HG03135 (cell line): Measurements from ENCODE around the gene GGACT.

Experiments
- ATAC-seq: cut with Tn5 transposase; IDR thresholded peaks from one replicate; pipeline ENCODE4 v1.9.1; 2021; ENCODE audit warnings: mild to moderate bottlenecking, moderate library complexity; ENCODE audit not compliant: unreplicated experiment

The GGACT gene

DNA sequence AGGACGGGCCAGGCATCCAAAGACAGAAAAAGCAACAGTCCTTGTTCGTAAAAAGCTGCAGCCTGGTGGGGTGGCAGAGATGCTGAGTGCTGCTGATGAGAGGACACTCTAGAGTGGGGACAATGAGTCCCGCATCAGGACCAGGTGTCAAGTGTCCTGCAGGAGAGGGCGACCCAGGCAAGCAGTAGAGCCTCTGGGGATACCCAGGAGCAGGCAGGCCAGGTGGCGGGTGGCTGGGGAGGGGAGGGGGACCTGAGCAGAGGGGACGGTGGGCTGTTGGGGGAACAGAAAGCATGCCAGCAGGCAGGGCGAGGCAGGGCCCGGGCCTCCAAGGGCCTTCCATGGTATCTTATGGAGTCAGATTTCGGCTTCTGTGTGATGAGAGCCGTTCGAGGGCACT, 35.8 kb downstream of the GGACT start:
- no peak for ATAC-seq

DNA sequence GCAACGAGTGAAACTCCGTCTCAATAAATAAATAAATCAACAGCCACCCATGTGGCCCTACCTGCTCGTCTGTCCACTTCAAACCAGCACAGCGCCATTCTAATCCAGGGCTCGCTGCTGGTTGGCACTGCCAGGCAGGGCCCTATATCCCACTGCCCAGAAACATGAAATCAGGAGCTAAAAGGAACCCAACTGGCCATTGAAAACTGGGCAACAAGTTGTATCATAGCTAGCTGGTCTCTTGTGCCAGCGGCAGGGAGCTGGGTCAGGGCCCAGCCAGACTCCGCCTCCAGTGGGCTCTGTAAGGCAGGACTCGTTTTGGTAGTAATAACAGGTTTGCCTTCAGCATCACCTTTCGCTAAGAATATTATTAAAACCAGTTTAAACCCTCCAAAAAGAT, 39.3 kb downstream of the GGACT start:
- no peak for ATAC-seq

GRCh38 chr13:100547791-100548201, 40.8 kb downstream of the GGACT start:
- no peak for ATAC-seq

DNA sequence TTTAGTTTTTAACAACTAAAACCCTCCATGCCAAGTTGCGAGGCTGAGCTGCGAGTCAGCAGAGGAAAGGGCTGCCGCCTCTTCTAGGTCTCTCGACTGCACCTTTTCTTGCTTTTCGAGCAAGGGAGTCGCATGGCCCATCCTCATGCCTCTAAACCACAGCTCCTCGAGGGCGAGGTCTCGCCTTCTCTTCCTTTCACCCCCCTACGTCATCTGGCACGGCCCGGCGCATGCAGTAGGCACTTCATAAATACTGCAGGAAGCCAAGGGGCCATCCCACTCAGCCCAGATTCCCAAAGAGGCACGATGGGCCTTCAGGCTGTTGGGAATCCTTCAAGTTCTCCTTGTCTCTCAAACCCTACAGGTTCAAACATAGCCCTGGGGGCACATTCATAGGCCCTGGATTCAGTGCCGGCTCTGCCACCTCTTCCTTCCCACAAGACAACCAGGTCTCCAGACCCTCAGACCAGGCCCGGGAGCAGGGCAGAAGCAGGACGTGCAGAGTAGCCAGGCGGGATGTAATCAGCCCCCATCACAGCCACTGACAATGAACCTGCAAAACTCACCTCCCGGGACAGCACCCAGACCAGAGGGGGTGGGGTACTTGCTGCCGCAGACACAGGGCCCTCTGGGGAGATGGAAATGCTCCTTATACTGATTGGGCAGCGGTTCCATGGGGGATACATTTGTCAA, 41.7 kb downstream of the GGACT start:
- no peak for ATAC-seq

- ATAC-seq: no peak
These were observed 42.9 kb downstream of the GGACT start for GRCh38 chr13:100545684-100546061.

DNA sequence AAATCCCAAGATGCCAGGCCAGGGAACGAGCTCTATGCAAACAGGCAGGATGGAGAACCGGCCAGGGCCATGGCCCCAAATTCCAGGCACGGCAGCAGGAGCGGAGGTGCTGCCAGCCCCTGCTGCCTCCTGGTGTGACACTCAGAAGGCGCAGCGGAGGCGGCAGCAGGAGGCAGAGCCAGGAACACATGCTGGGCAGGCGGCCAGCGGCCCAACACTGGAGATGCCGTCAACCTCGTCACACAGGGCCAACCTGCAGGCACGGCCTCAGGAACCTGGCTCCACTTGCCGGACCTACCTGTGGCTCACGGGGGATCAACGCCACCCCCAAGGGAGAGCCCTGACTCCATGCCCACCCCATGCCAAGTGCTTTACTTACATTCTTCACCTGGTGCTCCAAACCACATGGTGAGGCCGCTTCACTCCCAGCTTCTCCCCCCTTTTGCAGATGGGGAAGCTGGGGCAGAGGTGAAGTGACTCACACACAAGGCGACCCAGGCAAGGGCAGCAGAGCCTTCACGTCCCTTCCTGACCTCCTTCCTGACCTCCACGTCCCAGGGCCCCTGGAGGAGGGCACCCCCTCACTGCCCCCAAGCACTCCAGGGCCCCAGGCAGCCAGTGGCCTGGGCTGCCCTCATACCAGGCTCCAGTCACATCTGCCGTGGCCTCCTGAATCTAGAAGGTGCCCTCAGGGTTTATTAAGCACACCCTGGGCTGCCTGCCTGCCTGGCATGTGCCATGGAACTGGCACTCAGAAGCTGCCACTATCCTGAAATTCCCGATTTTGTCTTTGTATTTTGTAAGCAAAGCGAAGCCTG, 43.5 kb downstream of the GGACT start:
- no peak for ATAC-seq

DNA sequence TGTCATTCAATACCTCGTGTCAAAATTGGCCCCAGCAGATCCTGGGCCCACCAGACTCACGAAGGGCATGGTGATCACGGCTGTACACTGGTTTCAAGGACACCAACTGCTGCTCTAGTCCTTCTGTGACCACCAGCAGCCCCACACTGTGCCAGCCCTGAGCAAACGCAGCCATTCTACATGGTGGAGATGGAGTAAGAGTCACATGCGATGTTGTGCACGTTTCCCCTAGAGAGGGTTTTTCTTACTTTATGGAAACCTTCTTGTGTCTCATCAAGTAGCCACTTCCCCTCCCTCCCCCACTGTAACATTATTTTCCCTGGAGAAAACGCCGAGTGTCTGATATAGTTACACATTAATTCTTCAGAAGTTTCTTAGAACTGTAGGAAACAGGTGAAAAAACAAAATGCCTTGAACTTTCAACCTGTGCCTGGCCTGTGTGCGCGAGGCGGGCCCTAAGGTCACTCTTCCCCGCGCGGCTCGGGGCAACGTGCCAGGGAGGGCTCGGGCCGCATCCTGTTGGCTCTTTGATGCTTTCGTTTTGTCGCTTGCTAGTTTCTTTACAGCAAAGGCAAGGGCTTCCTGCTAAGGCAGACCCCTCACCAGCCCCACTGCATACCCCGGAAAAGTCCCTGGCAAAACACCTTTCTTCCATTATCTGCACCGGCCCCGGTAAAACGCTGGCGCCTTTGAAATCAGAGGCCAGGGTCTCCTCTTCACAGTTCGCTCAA, 44.6 kb downstream of the GGACT start:
- no peak for ATAC-seq

DNA sequence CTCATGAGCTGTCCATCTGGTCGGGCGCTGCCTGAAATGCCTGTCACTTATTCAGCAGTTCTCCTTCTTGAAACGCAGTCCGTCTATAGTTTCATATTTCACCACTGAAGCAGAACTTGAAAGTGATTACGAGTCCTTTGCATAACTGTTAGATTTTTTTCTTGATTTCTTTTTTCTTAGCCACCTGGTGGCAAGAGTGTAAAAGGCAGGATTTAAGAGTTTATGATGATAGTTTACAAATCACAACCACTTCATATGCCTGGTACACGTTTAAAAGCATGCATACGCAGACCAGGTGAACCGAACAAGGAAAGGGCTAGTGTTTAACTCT, 45.8 kb downstream of the GGACT start:
- peak; percentile 78 for ATAC-seq

- no peak for ATAC-seq
These were observed 46.4 kb downstream of the GGACT start for GRCh38 chr13:100541897-100542825.

GRCh38 chr13:100540621-100541020, 48.0 kb downstream of the GGACT start:
- no peak for ATAC-seq

DNA sequence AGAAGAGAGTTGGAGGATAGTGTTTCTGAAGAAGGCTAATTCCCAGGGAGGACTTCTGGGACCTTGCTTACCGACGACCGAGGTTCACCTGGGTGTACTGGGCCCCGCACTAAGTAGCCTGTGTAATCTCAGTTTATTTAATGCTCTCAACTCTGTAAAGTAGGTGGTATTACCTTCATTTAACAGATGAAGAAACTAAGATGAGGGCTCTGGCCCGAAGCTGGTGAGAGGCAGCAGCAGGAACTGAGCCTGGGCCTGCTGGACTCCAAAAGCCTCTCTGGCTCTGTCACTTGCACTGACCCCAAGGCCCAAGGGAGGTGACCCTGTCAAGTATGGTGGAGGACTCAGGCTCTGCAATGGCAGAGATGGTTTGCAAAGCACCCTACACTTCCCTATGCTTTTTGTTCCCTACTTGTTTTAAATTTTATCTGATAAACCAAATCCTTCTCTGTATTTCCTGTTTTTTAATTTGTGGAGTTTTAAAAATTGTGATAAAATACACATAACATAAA, 50.6 kb downstream of the GGACT start:
- ATAC-seq: no peak

- no peak for ATAC-seq
These were observed 51.1 kb downstream of the GGACT start for GRCh38 chr13:100537486-100537885.

DNA sequence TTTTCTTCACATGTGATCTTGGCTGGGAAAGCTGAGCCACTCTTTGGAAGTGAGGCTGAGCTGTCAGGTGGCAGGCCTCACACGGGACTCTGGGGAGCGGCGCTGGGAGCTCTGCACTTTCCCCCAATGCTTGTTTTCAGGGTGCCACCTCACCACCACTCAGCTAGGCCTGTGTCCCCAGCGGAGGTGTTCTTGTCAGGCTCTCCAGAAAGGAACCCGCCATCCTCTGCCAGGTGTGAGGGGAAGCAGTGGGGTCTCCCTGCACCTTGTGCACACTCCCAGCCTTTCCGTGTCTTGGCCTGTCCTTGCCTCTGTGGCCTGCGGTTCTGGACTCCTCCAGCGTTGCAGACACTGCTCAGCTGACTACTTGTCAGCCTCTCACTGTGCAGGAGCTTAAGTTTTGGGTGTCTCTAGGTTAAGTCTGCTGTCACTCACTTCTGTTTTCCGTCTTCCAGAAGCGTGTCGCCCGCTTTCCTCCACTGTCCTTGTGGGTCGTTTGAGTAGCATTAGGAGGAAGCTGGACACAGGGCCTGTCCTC, 51.9 kb downstream of the GGACT start:
- no peak for ATAC-seq

DNA sequence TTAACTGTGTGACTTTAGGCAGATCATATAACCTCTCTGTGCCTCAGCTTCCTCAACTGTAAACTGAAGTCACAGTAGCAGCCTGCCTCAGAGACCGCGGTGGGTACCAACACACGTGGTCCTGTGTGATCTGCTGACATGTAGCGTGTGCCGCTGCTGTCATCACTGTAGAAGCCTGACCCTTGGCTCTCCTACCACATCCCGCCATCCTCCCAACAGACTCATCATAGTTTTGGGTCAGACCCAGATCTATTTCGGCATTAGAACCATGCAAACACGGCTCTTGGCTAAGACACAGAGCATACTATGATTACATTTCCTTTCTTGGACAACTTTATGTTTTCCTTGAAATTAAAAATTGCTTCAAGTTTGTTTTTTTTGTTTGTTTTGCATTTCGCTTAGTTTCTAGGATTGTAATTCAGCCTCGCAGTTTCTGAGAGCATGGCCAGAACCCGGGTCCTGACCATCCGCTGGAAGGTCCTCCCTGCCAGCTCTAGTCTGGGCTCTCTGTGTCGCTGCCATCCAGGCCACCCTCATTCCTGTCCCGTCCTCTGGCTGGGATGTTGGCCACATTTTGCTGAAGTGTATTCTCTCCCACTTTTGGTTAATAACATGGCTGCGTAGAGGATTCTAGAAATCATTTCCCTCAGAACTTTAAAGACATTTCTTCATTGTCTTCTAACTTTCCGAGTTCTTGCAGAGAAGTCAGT, 53.0 kb downstream of the GGACT start:
- no peak for ATAC-seq

DNA sequence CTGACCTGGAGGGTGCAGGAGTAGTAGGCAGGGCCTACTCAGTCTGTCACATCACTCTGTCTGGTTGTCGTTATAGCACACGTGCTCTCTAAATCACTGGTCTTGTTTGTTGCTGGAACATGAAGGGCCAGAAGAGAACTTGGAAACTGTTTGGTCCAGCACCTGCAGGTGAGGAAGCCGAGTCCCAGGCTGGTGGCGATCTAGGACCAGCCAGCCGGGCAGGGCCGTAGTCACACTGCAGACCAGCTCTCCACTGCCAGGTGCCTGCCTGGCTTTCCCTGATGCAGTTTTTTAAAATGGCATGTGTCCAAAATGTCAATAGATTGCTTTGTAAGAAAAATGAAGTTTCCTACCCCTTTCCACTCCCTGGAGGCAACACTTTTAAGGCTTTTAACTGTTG, 53.7 kb downstream of the GGACT start:
- ATAC-seq: no peak

DNA sequence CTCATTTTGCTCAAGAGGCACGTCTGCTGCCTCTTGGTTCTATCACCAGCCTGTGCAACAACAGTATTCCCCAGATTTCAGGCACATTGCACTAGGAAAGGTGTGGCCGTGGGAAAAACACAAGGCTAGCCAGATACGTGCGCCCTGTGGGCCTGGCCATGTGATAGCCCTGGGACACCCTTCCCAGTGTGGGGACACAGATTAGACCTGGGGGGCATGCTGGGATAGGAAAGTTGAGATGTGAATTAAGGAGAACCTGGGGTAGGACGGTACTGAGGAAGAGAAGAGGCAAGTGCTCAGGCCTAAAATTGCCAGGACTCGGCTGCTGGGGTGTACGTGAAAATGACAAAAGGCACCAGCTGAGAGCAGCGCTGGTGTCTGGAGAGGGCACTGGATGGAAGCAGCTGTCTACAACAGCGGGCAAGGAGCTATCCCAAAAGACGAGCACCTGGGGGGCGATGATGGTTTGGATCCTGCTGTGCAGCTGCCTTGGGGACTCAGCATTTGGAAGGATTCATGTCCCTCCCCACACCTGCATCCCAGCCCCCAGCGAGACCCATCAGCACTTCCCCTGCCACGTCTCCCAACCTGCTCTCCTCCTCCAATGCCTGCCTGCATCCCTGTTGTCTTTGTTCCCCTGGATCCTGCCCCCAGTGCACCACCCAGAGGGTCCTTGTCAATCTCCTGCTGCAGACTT, 54.3 kb downstream of the GGACT start:
- no peak for ATAC-seq

- no peak for ATAC-seq
These were observed 55.0 kb downstream of the GGACT start for GRCh38 chr13:100533588-100534041.

DNA sequence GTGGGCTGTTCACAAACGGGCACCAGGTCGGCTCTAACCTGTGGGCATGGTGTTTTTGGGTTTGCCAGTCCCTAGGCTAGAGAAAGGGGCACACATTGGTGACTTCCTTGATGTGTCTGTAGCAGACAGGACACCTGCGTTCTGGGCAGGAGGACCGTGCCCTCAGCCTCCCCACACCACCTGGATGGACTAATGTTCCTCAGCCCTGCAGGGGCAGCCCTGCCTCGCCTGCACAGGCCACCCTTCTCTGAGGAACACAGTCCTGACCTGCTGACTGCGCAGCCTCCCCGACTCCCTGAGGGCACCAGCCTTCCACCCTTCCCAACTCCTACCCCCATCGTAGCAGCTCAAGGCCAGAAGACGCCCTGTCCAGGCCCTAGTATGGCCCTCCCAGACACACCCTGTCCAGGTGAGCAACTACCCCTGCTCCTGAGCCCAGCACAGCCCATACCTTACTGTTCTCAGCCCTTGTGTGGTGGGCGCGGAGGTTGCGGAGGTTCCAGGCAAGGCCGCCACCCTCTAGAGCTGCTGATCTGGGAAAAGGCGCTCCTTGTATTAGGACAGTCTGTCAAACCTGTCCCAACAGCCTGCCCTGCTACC, 55.7 kb downstream of the GGACT start:
- no peak for ATAC-seq
